Karpas-422 (cell line): ENCODE data around the gene DNAH17. TPM values are rescaled to one million over a fixed set of nuclear protein-coding genes. Genes with fewer than 3 reads are reported as not detected.

Source experiments
- DNase-seq: peaks from one replicate; pipeline ENCODE4 v3.0.0-alpha.2; 2015
- H2AFZ ChIP-seq: fragments of 200-600 bp; sonication (generic); 2 replicates; pipeline ENCODE4 v1.6.1; 2014; ENCODE audit warnings: antibody characterized with exemption, low read length, mixed read lengths
- H3K27ac ChIP-seq: fragments of 200-600 bp; sonication (generic); 2 replicates; pipeline ENCODE4 v1.5.1; 2014; ENCODE audit warnings: mild to moderate bottlenecking, low read length, moderate library complexity
- H3K27me3 ChIP-seq: fragments of 200-600 bp; sonication (generic); 2 replicates; pipeline ENCODE4 v1.6.1; 2014; ENCODE audit warnings: low read length, mixed read lengths
- H3K36me3 ChIP-seq: fragments of 200-600 bp; sonication (generic); 2 replicates; pipeline ENCODE4 v1.6.1; 2014; ENCODE audit warnings: low read length, mixed read lengths; ENCODE audit not compliant: insufficient read depth
- H3K4me1 ChIP-seq: fragments of 200-600 bp; sonication (generic); 2 replicates; pipeline ENCODE4 v1.6.1; 2014; ENCODE audit warnings: mild to moderate bottlenecking, low read length, mixed read lengths
- H3K4me2 ChIP-seq: fragments of 200-600 bp; sonication (generic); 2 replicates; pipeline ENCODE4 v1.6.1; 2014; ENCODE audit warnings: low read length, low read depth, mild to moderate bottlenecking; ENCODE audit not compliant: poor library complexity, severe bottlenecking
- H3K4me3 ChIP-seq: fragments of 200-600 bp; sonication (generic); 2 replicates; pipeline ENCODE4 v1.5.1; 2014; ENCODE audit warnings: mild to moderate bottlenecking, antibody characterized with exemption, low read length, mixed read lengths
- H3K79me2 ChIP-seq: fragments of 200-600 bp; sonication (generic); 2 replicates; pipeline ENCODE4 v1.6.1; 2014; ENCODE audit warnings: mild to moderate bottlenecking, low read length, mixed read lengths
- H3K9ac ChIP-seq: fragments of 200-600 bp; sonication (generic); 2 replicates; pipeline ENCODE4 v1.6.0; 2014; ENCODE audit warnings: low read length
- H3K9me2 ChIP-seq: fragments of 200-600 bp; sonication (generic), shearing (Covaris generic); replicated peaks from 2 replicates; pipeline ENCODE4 v1.6.0; 2014; ENCODE audit warnings: mild to moderate bottlenecking, low read length, moderate library complexity; ENCODE audit not compliant: insufficient read depth
- H3K9me3 ChIP-seq: fragments of 300-700, 200-600 bp; sonication (generic); 2 replicates; pipeline ENCODE4 v1.6.1; 2014; ENCODE audit warnings: low read length, mixed read lengths
- H4K20me1 ChIP-seq: fragments of 200-600 bp; sonication (generic); 2 replicates; pipeline ENCODE4 v1.6.1; 2014; ENCODE audit warnings: mild to moderate bottlenecking, antibody characterized with exemption, low read length, low read depth; ENCODE audit not compliant: insufficient read depth
- total RNA-seq: library from RNA; depleted of rRNA; stranded (reverse); fragments of >200 nt; shearing (Covaris generic); gene quantifications from 2 replicates; pipeline ENCODE4 v1.2.3, GENCODE V29; 2014; ENCODE audit warnings: low replicate concordance

DNAH17 gene
- total RNA-seq, 1 experiment from 2014 or later, result not detected

- no peaks in the 10 kb centered on the region for H3K27me3 ChIP-seq
- H3K79me2 ChIP-seq, result no peaks in the 10 kb centered on the region
- H3K4me2 ChIP-seq, result no peak overlapping the region
- H2AFZ ChIP-seq, result no peak overlapping the region
- H3K36me3 ChIP-seq, result no peaks in the 10 kb centered on the region
- DNase-seq, result no peak
- no peaks in the 10 kb centered on the region for H3K9me3 ChIP-seq
- no peak overlapping the region for H3K4me3 ChIP-seq
- H3K4me1 ChIP-seq, result no peaks in the 10 kb centered on the region
- H3K27ac ChIP-seq, result no peak overlapping the region
- H3K9ac ChIP-seq, result no peak overlapping the region
- no peaks in the 10 kb centered on the region for H3K9me2 ChIP-seq
- no peaks in the 10 kb centered on the region for H4K20me1 ChIP-seq
These were observed 92.6 kb downstream of the DNAH17 start for GRCh38 chr17:78484271-78485246.

GRCh38 chr17:78479369-78479768 lies 97.8 kb downstream of the DNAH17 start:
- DNase-seq, result no peak
- no peaks in the 10 kb centered on the region for H3K4me1 ChIP-seq
- H3K9ac ChIP-seq, result no peak overlapping the region
- no peak overlapping the region for H3K4me3 ChIP-seq
- H3K79me2 ChIP-seq, result no peaks in the 10 kb centered on the region
- H3K27ac ChIP-seq, result no peak overlapping the region
- H4K20me1 ChIP-seq, result no peaks in the 10 kb centered on the region
- H2AFZ ChIP-seq, result no peak overlapping the region
- no peak overlapping the region for H3K4me2 ChIP-seq
- H3K36me3 ChIP-seq, result no peaks in the 10 kb centered on the region
- H3K9me2 ChIP-seq, result no peaks in the 10 kb centered on the region
- H3K9me3 ChIP-seq, result peaks cover 3% of the 10 kb centered on the region; the same call in 1 of the 2 replicates
- no peaks in the 10 kb centered on the region for H3K27me3 ChIP-seq

DNA sequence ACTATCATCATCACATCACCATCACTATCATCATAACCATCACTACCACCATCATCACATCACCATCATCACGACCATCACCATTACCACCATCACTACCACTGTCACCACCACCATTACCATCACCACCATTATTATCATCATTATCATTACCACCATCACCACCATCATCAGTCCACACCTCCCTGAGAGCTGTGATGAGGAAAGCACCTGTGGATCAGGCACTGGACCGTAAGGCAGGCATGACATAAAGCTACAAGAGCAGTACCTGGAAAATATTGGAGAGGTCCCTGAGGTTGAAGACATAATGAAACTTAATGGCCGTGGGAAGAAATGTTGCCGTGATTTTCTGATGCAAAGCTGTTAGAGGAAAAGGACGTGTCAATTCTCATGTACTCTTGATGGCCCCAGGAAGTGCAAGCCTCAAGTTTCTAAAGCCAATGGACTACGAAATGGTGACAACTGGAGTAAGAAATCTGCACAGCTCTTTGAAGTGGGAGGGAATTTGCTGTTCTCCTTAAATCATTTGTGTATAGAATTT lies 98.4 kb downstream of the DNAH17 start:
- H3K4me2 ChIP-seq, result no peak overlapping the region
- H3K36me3 ChIP-seq, result no peaks in the 10 kb centered on the region
- H2AFZ ChIP-seq, result no peak overlapping the region
- H3K4me1 ChIP-seq, result no peaks in the 10 kb centered on the region
- H3K4me3 ChIP-seq, result no peak overlapping the region
- H4K20me1 ChIP-seq, result no peaks in the 10 kb centered on the region
- H3K27me3 ChIP-seq, result no peaks in the 10 kb centered on the region
- peaks cover 3% of the 10 kb centered on the region; the same call in 1 of the 2 replicates for H3K9me3 ChIP-seq
- H3K79me2 ChIP-seq, result no peaks in the 10 kb centered on the region
- no peak overlapping the region for H3K27ac ChIP-seq
- DNase-seq, result no peak
- H3K9ac ChIP-seq, result no peak overlapping the region
- no peaks in the 10 kb centered on the region for H3K9me2 ChIP-seq

DNA sequence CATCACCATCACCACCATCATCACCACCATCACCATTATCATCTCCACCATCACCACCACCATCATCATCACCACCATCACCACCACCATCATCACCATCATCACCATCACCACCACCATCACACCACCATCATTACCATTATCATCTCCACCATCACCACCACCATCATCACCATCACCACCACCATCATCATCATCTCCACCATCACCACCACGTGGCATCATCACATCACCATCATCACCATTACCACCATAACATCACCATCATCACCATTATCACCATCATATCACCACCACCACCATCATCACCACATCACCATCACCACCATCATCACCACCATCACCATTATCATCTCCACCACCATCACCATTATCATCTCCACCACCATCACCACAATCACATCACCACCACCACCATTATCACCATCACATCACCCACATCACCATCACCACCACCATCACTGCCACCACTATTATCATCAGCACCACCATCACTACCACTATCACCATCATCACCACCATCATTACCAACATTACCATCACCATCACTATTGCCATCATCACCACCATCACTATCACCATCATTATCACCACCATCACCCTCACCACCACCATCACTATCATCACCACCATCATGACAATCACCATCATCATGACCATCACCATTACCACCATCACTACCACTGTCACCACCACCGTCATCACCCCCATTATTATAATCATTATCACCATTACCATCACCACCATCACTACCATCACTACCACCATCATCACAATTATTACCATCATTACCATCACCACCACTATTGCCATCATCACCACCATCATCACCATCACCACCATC lies 99.1 kb downstream of the DNAH17 start:
- no peak overlapping the region for H3K4me3 ChIP-seq
- H3K9me2 ChIP-seq, result no peaks in the 10 kb centered on the region
- H3K27me3 ChIP-seq, result no peaks in the 10 kb centered on the region
- no peaks in the 10 kb centered on the region for H3K36me3 ChIP-seq
- H2AFZ ChIP-seq, result no peak overlapping the region
- no peaks in the 10 kb centered on the region for H3K79me2 ChIP-seq
- H3K9ac ChIP-seq, result no peak overlapping the region
- H3K4me2 ChIP-seq, result no peak overlapping the region
- H3K4me1 ChIP-seq, result no peaks in the 10 kb centered on the region
- no peaks in the 10 kb centered on the region for H4K20me1 ChIP-seq
- no peak for DNase-seq
- H3K9me3 ChIP-seq, result peaks cover 3% of the 10 kb centered on the region; the same call in 1 of the 2 replicates
- H3K27ac ChIP-seq, result no peak overlapping the region

- Histone ChIP-seq H4K20me1 (no peaks in the 10 kb centered on the region), H3K4me1 (no peaks in the 10 kb centered on the region), H2AFZ (no peak overlapping the region), H3K27me3 (no peaks in the 10 kb centered on the region), H3K36me3 (no peaks in the 10 kb centered on the region), H3K27ac (no peak overlapping the region), H3K9me2 (no peaks in the 10 kb centered on the region), H3K9ac (no peak overlapping the region), H3K9me3 (peaks cover 3% of the 10 kb centered on the region; the same call in 1 of the 2 replicates), H3K4me3 (no peak overlapping the region), H3K4me2 (no peak overlapping the region), H3K79me2 (no peaks in the 10 kb centered on the region)
- no peak for DNase-seq
These were observed 100.2 kb downstream of the DNAH17 start for GRCh38 chr17:78476973-78477372.

DNA sequence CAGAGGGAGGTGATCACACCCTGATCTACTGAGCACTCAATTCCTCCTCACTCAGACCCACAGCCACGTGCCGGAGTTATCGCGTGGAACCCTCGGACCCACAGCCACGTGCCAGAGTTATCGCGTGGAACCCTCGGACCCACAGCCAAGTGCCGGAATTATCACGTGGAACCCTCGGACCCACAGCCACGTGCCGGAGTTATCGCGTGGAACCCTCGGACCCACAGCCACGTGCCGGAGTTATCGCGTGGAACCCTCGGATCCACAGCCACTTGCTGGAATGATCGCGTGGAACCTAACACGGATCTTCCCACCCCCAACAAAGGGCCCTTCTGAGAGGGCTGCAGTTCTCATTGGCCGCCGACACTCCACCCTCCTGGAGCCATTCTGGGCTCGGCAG lies 101.0 kb downstream of the DNAH17 start:
- no peaks in the 10 kb centered on the region for H3K36me3 ChIP-seq
- no peaks in the 10 kb centered on the region for H3K9me2 ChIP-seq
- no peaks in the 10 kb centered on the region for H3K27me3 ChIP-seq
- H2AFZ ChIP-seq, result no peak overlapping the region
- no peaks in the 10 kb centered on the region for H4K20me1 ChIP-seq
- H3K9me3 ChIP-seq, result peaks cover 3% of the 10 kb centered on the region; the same call in 1 of the 2 replicates
- no peak overlapping the region for H3K9ac ChIP-seq
- no peak overlapping the region for H3K27ac ChIP-seq
- DNase-seq, result no peak
- H3K4me1 ChIP-seq, result no peaks in the 10 kb centered on the region
- H3K4me3 ChIP-seq, result no peak overlapping the region
- H3K4me2 ChIP-seq, result no peak overlapping the region
- no peaks in the 10 kb centered on the region for H3K79me2 ChIP-seq

- DNase-seq, result no peak
- no peak overlapping the region for H2AFZ ChIP-seq
- no peaks in the 10 kb centered on the region for H3K9me2 ChIP-seq
- no peak overlapping the region for H3K4me3 ChIP-seq
- no peak overlapping the region for H3K9ac ChIP-seq
- no peaks in the 10 kb centered on the region for H3K4me1 ChIP-seq
- no peaks in the 10 kb centered on the region for H3K36me3 ChIP-seq
- no peak overlapping the region for H3K27ac ChIP-seq
- peaks cover 3% of the 10 kb centered on the region; the same call in 1 of the 2 replicates for H3K9me3 ChIP-seq
- H4K20me1 ChIP-seq, result no peaks in the 10 kb centered on the region
- no peak overlapping the region for H3K4me2 ChIP-seq
- no peaks in the 10 kb centered on the region for H3K27me3 ChIP-seq
- H3K79me2 ChIP-seq, result no peaks in the 10 kb centered on the region
These were observed 102.0 kb downstream of the DNAH17 start for GRCh38 chr17:78475211-78475610.
